SK-N-SH treated with all-trans-retinoic acid at 6 μM for 48 hours (cell line): ENCODE measurements around the gene GIPC3.

Source experiments
- ATAC-seq: fragments of 200-7000 bp; cut with Tn5 transposase; 3 replicates; pipeline ENCODE4 v1.9.1; 2020; ENCODE audit warnings: mild to moderate bottlenecking, moderate library complexity
- ARNTL ChIP-seq: fragments of 450-650 bp; formaldehyde crosslinking; IDR thresholded peaks from 2 replicates; pipeline ENCODE4 v1.5.0; 2020; ENCODE audit warnings: low read depth, mild to moderate bottlenecking, moderate library complexity, borderline replicate concordance
- CSDC2 ChIP-seq: fragments of 250-450 bp; sonication (Bioruptor Pico); IDR thresholded peaks from 2 replicates; pipeline ENCODE4 v1.5.0; 2020; ENCODE audit warnings: mild to moderate bottlenecking, moderate library complexity
- ESRRG ChIP-seq: fragments of 250-450 bp; sonication (Bioruptor Pico); IDR thresholded peaks from 2 replicates; pipeline ENCODE4 v1.6.1; 2021; ENCODE audit warnings: mild to moderate bottlenecking
- GLIS3 ChIP-seq: fragments of 250-450 bp; sonication (Bioruptor Pico); IDR thresholded peaks from 2 replicates; pipeline ENCODE4 v1.5.0; 2020; ENCODE audit warnings: mild to moderate bottlenecking, moderate library complexity
- ISL1 ChIP-seq: fragments of 250-450 bp; sonication (Bioruptor Pico); IDR thresholded peaks from 2 replicates; pipeline ENCODE4 v2.1.2; 2022; ENCODE audit warnings: mild to moderate bottlenecking, moderate library complexity
- OSR1 ChIP-seq: fragments of 250-450 bp; sonication (Bioruptor Pico); IDR thresholded peaks from 2 replicates; pipeline ENCODE4 v1.8.0; 2022; ENCODE audit warnings: moderate library complexity, mild to moderate bottlenecking, inconsistent platforms
- SNAI2 ChIP-seq: fragments of 250-450 bp; sonication (Bioruptor Pico); IDR thresholded peaks from 2 replicates; pipeline ENCODE4 v1.5.0; 2020; ENCODE audit warnings: mild to moderate bottlenecking, moderate library complexity
- TCF4 ChIP-seq: fragments of 250-450 bp; sonication (Bioruptor Pico); IDR thresholded peaks from 2 replicates; pipeline ENCODE4 v1.8.0; 2021; ENCODE audit warnings: mild to moderate bottlenecking, moderate library complexity, borderline replicate concordance
- TOX ChIP-seq: fragments of 250-450 bp; sonication (Bioruptor Pico); IDR thresholded peaks from 2 replicates; pipeline ENCODE4 v1.8.0; 2021; ENCODE audit warnings: mild to moderate bottlenecking, moderate library complexity, borderline replicate concordance
- ZFP3 ChIP-seq: fragments of 250-450 bp; sonication (Bioruptor Pico); IDR thresholded peaks from 2 replicates; pipeline ENCODE4 v1.5.0; 2020; ENCODE audit warnings: mild to moderate bottlenecking, moderate library complexity
- ZFP30 ChIP-seq: fragments of 450-650 bp; formaldehyde crosslinking; IDR thresholded peaks from 2 replicates; pipeline ENCODE4 v1.5.0; 2022; ENCODE audit warnings: mild to moderate bottlenecking, moderate library complexity
- ZNF70 ChIP-seq: fragments of 450-650 bp; formaldehyde crosslinking; IDR thresholded peaks from 2 replicates; pipeline ENCODE4 v1.5.0; 2020; ENCODE audit warnings: mild to moderate bottlenecking, moderate library complexity
- TF ChIP-seq, protein P1 (sequence below): fragments of 250-450 bp; sonication (Bioruptor Pico); IDR thresholded peaks from 2 replicates; pipeline ENCODE4 v1.5.0; 2020; ENCODE audit warnings: mild to moderate bottlenecking, moderate library complexity
- TF ChIP-seq, protein P2 (sequence below): fragments of 250-450 bp; sonication (Bioruptor Pico); IDR thresholded peaks from 2 replicates; pipeline ENCODE4 v1.5.1; 2021; ENCODE audit warnings: mild to moderate bottlenecking, moderate library complexity
- TF ChIP-seq, protein P3 (sequence below): fragments of 250-450 bp; sonication (Bioruptor Pico); IDR thresholded peaks from 2 replicates; pipeline ENCODE4 v1.8.0; 2020; ENCODE audit warnings: mild to moderate bottlenecking, moderate library complexity, borderline replicate concordance
- TF ChIP-seq, protein P4 (sequence below): fragments of 250-450 bp; sonication (Bioruptor Pico); IDR thresholded peaks from 2 replicates; pipeline ENCODE4 v1.8.0; 2021; ENCODE audit warnings: low read depth, mild to moderate bottlenecking, moderate library complexity, borderline replicate concordance

Gene GIPC3

DNA sequence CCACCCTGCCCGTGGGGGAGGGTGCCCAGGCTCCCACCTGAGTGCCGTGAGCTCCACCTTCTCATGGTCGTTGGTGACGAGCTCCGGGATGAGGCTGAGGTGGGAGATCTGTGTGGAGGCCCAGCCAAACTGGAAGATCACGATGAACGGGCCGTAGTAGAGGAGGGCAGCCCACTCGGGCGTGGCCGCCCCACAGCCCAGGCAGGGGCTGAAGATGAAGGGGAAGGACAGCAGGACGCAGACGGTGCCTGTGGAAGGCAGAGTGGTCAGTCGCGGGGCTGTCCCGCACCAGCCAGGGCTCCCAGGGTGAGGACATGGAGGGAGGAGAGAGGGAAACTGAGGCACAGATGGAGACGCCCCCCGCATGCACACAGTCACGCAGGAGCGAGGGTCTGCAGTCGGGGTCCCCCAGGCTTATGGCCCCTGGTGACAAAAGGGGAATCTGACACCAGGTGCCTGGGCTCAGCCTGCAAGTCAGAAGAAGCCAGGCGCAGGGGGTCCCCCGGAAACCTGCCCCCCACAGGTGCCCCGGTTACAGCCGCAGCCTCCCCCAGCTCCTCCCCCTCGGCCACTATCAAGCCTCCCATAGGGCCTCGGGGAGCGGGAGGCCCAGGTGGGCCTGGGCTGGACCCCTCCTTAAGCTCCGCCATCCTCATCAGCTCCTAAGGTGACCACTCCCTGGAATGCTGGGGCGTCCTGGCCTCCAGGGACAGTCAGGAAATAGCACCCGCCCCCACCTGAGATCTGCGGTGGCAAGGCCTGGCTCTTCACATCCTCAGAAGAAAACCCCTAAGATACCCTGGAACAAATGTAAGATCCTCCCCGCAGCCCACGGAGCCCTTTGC lies 34.1 kb upstream of the GIPC3 start:
- TF ChIP-seq, protein P1, sequence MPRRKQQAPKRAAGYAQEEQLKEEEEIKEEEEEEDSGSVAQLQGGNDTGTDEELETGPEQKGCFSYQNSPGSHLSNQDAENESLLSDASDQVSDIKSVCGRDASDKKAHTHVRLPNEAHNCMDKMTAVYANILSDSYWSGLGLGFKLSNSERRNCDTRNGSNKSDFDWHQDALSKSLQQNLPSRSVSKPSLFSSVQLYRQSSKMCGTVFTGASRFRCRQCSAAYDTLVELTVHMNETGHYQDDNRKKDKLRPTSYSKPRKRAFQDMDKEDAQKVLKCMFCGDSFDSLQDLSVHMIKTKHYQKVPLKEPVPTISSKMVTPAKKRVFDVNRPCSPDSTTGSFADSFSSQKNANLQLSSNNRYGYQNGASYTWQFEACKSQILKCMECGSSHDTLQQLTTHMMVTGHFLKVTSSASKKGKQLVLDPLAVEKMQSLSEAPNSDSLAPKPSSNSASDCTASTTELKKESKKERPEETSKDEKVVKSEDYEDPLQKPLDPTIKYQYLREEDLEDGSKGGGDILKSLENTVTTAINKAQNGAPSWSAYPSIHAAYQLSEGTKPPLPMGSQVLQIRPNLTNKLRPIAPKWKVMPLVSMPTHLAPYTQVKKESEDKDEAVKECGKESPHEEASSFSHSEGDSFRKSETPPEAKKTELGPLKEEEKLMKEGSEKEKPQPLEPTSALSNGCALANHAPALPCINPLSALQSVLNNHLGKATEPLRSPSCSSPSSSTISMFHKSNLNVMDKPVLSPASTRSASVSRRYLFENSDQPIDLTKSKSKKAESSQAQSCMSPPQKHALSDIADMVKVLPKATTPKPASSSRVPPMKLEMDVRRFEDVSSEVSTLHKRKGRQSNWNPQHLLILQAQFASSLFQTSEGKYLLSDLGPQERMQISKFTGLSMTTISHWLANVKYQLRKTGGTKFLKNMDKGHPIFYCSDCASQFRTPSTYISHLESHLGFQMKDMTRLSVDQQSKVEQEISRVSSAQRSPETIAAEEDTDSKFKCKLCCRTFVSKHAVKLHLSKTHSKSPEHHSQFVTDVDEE (CRISPR knock-in tag), result no peak
- no peak for TF ChIP-seq CSDC2 (CRISPR knock-in tag)
- no peak for TF ChIP-seq ISL1 (CRISPR knock-in tag)
- TF ChIP-seq SNAI2 (CRISPR knock-in tag), result no peak
- no peak for TF ChIP-seq TOX (CRISPR knock-in tag)
- TF ChIP-seq, protein P2, sequence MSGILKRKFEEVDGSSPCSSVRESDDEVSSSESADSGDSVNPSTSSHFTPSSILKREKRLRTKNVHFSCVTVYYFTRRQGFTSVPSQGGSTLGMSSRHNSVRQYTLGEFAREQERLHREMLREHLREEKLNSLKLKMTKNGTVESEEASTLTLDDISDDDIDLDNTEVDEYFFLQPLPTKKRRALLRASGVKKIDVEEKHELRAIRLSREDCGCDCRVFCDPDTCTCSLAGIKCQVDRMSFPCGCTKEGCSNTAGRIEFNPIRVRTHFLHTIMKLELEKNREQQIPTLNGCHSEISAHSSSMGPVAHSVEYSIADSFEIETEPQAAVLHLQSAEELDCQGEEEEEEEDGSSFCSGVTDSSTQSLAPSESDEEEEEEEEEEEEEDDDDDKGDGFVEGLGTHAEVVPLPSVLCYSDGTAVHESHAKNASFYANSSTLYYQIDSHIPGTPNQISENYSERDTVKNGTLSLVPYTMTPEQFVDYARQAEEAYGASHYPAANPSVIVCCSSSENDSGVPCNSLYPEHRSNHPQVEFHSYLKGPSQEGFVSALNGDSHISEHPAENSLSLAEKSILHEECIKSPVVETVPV (CRISPR knock-in tag), result no peak
- TF ChIP-seq TCF4, result no peak
- TF ChIP-seq ARNTL (CRISPR knock-in tag), result no peak
- TF ChIP-seq ZFP3 (CRISPR knock-in tag), result no peak
- TF ChIP-seq, protein P3, sequence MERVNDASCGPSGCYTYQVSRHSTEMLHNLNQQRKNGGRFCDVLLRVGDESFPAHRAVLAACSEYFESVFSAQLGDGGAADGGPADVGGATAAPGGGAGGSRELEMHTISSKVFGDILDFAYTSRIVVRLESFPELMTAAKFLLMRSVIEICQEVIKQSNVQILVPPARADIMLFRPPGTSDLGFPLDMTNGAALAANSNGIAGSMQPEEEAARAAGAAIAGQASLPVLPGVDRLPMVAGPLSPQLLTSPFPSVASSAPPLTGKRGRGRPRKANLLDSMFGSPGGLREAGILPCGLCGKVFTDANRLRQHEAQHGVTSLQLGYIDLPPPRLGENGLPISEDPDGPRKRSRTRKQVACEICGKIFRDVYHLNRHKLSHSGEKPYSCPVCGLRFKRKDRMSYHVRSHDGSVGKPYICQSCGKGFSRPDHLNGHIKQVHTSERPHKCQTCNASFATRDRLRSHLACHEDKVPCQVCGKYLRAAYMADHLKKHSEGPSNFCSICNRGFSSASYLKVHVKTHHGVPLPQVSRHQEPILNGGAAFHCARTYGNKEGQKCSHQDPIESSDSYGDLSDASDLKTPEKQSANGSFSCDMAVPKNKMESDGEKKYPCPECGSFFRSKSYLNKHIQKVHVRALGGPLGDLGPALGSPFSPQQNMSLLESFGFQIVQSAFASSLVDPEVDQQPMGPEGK (CRISPR knock-in tag), result no peak
- TF ChIP-seq ZFP30, result no peak
- no peak for TF ChIP-seq GLIS3 (CRISPR knock-in tag)
- ATAC-seq, result no peak

DNA sequence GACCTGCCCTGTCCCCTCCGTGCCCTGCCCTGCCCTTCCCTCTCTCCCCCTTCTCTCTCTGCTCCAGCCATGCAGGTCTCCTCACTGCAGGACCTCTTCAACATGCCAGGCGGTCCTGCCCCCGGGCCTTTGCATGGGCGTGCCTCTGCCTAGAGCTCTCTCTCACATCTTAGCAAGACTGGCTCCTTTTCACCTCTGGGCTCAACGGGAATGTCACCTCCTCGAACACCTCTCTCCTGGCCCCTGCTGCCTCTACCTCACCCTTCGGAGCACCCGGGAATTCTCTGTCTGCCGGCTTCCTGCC lies 33.5 kb upstream of the GIPC3 start:
- no peak for ATAC-seq

DNA sequence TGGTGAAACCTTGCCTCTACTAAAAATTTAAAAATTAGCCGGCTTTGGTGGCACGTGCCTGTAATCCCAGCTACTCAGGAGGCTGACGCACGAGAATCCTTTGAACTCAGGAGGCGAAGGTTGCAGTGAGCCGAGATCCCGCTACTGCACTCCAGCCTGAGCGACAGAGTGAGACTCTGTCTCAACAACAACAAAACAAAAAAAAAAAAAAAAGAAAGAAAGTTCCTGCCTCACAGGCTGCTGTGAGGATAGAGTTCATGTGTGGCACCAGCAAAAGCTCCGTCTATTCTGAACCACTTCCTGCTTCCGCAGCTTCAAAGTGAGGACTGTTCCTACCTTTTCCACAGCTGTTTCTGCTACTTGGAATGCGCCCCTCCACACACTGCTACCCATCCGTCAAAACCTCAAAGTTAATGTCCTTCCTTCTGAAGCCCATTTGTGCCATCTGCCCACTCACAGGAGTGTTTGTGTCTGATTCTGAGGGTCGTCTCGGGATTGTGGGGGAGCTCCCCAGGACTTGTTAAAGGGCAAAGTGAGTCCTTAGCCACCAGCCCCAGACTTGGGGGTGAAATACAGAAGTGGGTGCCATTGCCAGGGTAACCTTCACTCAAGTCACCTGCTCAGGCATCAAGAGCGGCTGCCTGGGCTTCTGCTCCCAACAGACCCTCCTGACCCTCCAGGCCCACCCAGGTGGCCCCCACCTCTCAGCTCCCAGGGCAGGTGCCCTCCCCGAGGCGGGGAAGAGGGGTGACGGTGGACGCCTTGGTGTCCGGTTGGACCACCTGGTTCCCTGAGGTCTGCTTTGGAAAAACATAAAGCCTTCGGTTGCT lies 30.8 kb upstream of the GIPC3 start:
- ATAC-seq, result no peak
- TF ChIP-seq GLIS3 (CRISPR knock-in tag) (no peak), ISL1 (CRISPR knock-in tag) (no peak), ZNF70 (CRISPR knock-in tag) (no peak), ZFP3 (CRISPR knock-in tag) (no peak), TOX (CRISPR knock-in tag) (no peak), ESRRG (no peak), SNAI2 (CRISPR knock-in tag) (no peak), OSR1 (CRISPR knock-in tag) (no peak), ARNTL (CRISPR knock-in tag) (no peak)
- TF ChIP-seq, protein P3 (CRISPR knock-in tag), result no peak
- TF ChIP-seq, protein P1 (CRISPR knock-in tag), result no peak
- TF ChIP-seq, protein P2 (CRISPR knock-in tag), result no peak

More for the DNA sequence above, 33.5 kb upstream of the GIPC3 start:
- TF ChIP-seq ZNF70 (CRISPR knock-in tag) (no peak), CSDC2 (CRISPR knock-in tag) (no peak), ISL1 (CRISPR knock-in tag) (no peak)
- TF ChIP-seq, protein P4, sequence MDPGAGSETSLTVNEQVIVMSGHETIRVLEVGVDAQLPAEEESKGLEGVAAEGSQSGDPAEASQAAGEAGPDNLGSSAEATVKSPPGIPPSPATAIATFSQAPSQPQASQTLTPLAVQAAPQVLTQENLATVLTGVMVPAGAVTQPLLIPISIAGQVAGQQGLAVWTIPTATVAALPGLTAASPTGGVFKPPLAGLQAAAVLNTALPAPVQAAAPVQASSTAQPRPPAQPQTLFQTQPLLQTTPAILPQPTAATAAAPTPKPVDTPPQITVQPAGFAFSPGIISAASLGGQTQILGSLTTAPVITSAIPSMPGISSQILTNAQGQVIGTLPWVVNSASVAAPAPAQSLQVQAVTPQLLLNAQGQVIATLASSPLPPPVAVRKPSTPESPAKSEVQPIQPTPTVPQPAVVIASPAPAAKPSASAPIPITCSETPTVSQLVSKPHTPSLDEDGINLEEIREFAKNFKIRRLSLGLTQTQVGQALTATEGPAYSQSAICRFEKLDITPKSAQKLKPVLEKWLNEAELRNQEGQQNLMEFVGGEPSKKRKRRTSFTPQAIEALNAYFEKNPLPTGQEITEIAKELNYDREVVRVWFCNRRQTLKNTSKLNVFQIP, result no peak
